GDM1 (cell line): Measurements from ENCODE around the gene FSHB.
"Not testable (repeated sequence)": the region's sequence is repeated elsewhere in the genome, so short reads cannot be mapped to it uniquely, and the experiment has no call there.

Experiments used
- DNase-seq: peaks from one replicate; lab custom pipeline; 2025; lab: John Stamatoyannopoulos, UW

Gene FSHB

DNA sequence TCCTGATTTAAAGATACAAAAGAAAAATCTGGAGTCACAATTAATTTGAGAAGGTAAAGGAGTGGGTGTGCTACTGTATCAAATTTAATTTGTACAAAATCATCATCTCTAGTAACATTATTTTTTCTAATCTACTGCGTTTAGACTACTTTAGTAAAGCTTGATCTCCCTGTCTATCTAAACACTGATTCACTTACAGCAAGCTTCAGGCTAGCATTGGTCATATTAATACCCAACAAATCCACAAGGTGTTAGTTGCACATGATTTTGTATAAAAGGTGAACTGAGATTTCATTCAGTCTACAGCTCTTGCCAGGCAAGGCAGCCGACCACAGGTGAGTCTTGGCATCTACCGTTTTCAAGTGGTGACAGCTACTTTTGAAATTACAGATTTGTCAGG lies at the start of gene FSHB:
FSHB (plus strand) TSS at position 301 of the 400 bp plus-strand sequence. CDS start 889 bp downstream, outside the sequence.
- no peak for DNase-seq

DNA sequence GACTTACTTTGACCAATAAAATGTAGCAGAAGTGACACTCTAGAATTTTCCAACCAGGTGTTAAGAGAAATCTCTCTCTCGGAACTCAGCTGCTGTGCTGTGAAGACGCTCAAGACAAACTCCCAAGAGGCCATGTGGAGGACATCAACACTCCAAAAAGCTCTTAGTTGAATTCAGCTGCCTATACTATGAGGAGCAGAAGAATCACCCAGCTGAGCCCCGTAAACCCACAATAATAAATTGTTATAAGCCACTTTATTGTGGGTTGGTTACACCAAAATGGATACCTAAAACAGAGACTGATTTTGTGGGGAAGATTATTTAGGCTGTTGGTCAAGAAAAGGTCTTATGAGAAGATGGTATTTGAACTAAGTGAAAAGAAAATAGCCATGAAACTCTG lies 44.1 kb upstream of the FSHB start:
- DNase-seq: no peak

DNA sequence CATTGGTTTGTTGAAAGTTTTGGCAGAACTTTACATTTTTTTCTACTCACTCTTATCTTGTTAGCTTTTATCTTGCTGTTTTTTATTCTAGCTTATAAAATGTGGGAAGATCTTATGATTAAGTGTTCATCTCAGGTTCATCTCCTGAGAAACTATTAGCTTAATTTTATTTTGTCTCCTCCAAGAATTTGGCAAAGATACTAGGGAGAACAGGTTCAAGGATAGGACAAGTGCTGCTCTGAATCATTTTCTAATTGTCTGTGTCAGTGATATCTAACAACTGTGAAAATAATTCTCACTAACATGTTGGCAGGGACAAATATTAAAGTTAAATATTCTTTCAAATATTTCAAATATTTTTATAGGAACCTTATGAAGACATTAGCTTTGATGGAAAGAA lies 38.2 kb upstream of the FSHB start:
- no peak for DNase-seq

DNA sequence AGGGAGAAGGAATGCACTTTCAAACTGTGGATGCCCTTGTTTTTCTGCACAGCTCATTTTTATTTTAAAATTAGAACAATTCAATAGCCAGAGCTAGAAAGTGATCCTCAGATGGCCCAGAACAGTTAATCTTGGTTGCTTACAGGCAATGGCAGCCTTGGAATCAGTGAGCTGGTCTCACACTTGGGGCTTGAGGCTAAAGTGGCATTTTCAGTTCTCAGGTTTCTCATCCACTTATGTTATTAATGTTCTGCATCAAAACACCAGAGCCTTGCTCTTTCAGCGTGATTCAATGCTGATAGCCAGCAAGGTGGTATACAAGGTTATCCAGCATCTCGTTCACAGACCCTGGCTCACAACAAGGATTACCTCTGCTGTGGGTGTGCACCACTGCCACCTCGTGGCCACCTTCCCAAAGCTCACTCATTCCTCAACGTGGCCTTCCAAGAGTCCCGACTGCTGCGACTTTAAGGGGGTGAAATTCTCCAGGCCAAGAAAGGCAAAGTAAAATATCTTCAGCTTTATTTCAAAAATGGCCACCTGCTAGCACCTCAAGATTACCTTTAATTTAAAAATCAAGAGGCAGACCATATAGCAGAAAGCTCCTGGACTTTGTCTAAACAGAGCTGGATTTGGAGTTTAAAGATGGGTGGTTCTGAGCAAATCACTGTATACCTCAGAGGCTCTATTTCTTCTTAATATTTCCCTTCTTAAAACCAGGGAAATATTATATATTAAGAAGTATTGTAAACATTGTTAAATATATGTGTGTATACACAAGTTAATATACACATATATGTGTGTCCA lies 34.2 kb upstream of the FSHB start:
- DNase-seq: peak; percentile 21

DNA sequence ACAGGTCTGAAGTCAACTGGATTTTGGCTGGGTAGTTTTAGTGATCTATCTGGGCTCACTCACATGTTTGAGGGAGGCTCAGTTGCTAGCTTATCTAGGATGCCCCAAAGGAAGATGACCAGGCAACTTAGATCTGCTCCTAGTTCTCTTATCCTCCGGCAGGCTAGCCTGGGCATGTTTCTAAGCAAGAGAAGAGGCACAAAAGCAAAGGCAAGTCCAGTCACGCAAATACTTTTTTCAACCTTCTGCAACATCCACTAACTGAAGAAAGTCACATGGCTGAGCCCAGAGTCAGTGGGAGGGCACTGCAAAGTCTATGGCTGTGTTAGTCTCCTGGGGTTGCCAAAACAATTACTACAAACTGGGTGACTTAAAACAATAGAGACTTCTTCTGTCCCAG lies 32.9 kb upstream of the FSHB start:
- no peak for DNase-seq

DNA sequence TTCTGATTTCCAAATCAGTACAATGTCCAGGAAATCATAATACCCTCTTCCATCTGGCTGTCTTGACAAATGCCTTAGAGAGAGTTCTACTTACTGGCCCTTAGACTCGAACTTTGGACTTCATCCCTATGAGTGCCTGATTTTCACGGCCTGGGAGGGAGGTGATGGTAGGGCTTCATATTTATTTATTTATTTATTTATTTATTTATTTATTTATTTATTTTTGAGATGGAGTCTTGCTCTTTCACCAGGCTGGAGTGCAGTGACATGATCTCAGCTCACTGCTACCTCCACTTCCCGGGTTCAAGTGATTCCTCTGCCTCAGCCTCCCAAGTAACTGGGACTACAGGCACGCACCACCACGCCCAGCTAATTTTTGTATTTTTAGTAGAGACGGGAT lies 27.8 kb upstream of the FSHB start:
- not testable (repeated sequence) for DNase-seq

DNA sequence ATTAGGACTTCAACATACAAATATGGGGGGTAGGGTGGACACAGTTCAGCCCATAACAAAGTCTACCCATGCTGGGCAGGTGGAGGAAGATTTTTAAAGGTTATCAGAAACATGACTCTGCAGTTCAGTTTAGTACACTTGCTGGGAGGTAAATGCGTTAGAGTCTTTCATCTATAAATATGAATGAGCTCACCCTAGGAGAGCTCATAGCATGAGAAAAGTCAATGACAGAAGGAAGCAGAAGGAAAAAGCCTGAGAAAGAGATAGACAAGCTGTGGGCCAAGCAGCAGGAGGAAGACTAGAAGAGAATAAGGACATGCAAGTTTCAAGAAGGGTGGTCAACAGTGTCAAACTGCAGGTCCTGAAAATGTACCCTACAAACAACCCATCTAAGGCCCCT lies 27.0 kb upstream of the FSHB start:
- no peak for DNase-seq

DNA sequence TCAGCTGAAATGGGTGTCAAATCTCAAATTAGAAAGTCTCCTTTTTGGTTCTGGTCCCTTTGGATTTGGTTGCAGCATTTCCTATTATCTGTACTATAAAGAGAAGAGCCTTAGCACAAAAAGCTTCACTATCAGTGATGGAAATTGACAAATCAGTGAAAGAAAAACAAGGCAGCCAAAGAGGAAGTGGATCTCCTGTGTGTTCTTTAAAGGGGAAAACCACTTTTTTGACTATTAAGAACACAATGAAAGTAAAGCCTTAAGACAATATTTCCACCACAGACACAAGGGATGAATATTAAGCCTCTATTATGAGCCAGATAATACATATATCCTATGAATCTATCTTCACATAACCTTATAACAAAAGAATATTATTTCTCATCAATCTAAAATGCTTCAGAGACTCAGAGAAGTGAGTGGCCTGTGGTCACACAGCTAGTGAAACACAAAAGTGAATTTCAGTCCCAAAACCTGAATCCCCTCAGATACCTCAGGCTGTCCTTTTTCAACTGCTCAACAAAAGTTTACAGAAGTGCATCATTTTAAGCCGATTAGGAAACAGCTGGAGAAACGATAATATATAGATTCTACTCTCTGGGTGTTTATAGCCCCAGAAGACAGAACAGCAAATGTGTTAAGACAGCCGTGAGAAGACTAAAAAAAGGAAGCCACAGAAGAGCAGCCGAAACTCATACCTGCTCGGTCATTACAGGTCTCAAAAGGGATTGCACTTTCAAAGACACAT lies 24.4 kb upstream of the FSHB start:
- DNase-seq: no peak

DNA sequence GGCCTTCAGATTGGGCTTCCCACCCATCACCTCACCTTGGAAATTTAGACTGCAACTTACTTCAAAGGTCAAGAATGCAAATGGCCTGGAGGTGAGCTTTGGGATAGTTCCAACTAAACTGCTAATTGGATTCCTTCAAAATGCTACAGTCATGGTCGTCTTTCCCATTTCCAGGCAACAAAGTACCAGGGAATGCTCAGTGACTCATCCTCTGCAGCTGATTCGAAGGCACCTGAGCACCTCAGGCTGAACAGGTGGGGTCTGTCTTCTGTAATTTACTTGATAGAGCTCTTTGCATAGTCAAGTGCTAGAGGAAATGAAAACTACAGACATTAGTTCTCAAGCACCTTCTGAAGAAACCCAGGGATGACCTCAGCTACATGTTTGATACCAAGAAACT lies 20.5 kb upstream of the FSHB start:
- DNase-seq: no peak

DNA sequence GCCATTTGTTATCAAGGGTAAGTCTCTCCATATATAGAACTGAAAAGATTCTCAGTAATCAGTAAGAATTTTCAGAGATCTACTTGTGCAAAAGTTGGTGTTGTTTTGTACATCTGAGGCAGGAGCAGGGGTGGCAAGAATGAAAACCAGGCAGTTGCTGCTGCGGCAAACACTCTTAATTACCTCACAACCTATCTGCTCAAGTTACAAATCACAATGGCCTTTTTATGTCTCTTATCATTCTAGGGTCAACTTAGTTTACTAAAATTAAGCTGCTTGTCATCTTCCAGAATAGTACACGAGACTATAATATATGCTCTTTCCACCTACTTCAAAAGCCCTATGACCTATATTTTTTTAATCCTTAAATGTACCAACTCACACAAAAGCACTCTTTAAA lies 14.3 kb upstream of the FSHB start:
- DNase-seq: no peak

DNA sequence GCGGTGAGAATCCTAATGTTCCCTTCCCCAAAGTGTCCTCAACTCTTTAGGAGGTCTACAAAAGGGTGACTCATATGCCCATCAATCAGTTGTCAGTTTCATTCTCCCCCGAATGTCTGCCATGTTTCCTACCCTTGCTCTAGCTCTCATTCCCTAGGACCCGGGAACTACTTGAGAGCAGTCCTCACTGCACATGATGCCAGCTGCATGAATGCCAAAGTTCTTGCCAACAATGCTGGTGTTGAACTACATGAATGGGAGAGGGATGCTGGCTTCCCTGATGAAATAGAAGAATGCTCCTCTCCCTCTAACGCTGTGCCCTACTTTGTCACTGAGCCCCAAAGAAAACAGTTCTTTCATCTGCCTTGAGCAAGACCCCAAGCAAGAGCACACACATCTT lies 12.5 kb upstream of the FSHB start:
- no peak for DNase-seq

DNA sequence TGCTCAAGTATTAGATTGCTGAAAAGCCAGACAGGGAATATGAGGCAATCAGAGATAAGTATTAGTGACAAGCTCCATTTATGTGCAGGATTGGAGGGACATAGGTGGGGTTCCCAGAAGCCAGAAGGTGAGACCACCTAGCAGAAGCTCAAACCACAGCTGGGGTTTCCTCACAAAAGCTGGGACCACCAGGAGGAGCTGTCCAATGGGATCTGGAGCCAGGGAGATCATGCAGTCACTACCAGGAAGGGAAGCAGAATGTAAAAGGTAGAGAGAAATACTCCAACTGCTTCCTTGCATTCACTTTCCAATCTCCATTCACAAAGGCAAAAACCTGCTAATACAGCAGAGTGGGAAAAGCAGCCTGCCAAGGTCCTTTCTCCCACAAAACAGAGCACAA lies 5.2 kb upstream of the FSHB start:
- no peak for DNase-seq

DNA sequence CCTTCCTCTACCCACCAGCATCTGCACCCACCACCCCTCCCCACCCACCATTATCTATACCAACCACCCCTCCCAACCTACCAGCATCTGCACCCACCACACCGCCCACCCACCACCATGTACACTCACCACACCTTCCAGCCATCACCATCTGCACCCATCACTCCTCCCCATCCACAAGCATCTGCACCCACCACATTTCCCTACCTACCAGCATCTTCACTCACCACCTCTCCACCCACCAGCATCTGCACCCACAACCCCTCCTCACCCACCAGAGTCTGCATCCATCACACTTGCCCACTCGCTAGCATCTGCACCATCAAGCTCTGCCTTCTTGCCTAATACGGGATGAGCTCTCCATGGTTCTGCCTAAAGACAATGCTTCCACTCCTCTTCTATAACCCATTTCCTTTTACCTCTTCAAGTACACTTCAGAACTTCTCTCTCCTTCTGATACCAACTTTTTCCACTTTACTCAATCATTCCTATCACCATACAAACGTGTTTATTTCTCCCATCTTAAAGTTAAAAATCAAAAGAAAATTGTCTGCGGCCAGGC lies 2.4 kb upstream of the FSHB start:
- DNase-seq: no peak

DNA sequence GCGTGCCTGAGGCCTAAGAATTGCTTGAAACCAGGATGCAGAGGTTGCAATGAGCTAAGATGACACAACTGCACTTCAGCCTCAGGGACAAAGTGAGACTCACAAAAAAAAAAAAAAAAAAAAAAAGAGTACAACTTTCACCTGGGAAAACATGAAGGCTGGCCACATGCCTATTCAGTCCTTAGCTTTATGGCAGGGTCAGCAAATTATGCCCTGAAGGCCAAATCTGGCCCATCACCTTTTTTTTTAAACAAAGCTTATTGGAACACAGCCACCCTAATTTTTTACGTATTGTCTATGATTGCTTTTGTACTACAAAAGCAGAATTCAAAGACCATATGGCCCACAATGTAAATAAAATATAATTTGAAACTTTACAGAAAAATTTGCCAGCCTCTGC lies 8.2 kb downstream of the FSHB start:
- no peak for DNase-seq

DNA sequence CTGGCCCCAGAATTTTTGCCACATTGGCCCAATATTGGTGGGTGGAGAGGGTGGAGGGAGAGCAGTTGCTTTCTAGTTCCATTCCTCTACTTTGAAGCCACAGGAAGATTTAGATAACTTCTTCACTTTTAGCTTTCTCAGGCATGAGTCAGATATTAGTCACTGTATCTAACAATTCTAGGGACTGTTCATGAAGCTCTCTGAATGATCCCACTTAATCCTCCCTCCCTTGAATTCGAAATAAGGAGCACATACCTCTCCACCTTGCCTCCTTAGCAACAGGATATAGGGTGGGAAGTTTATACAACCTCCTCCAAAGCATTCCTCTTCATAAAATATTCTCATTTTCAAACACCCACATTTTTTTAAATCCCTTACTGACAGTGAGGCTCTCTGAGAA lies 13.5 kb downstream of the FSHB start:
- no peak for DNase-seq

DNA sequence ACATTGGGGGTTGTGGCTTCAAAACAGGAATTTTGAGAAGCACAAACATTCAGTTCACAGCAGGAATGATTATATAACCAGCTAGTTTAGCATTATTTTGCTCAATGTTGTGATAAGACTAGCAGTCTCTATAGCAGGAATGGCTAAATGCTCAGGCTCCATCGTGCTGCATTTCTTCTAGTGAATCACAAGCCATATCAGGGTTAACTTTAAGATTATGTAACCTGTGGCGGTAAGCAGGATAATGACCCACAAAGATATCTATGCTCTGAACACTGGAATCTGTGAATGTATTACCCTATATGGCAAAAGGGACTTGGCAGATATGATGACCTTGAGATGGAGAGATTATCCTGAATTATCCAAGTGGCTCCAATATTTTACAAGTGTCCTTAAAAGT lies 14.8 kb downstream of the FSHB start:
- DNase-seq: no peak

DNA sequence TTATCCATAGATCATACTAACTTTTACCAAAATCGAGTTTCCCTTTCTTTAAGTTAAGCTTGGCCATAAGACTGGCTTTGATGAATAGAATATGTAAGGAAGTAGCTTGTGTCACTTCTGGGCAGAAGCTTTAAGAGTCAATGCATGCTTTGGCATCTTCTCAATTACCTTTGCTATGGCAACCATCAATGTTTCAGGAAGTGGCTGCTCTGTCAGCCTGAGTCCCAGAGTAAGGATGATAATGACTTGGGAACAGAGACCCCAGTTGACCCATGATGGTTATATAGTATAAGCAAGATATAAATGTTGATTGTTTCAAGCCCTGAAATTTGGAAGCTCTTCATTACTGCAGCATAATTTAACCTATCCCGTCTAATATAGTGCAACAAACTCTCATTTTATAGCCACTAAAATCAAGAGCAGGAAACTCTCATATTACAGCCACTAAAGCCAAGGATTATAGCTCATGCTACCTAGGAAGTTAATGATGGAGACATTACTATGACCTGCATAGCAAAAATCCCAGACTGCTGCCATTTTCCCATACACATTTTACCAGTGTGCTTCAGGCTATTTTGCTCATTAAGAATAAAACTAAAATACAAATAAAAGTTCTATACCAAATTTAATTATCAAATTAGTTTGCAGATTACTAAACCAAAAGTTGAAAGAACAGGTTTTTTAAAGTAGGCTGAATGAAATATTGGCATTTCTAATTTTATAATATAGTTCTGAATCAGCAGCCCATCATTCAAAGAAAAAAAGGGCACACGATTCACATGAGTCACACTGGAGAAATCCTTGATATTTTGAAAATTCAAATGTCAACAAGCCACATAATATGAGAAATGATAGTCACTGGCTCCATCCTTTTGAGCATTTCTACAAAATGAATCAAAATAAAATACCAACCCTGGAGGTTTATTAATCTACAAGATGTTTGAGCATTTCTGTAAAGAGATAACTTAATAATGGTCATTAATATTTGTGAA lies 23.8 kb downstream of the FSHB start:
- no peak for DNase-seq

DNA sequence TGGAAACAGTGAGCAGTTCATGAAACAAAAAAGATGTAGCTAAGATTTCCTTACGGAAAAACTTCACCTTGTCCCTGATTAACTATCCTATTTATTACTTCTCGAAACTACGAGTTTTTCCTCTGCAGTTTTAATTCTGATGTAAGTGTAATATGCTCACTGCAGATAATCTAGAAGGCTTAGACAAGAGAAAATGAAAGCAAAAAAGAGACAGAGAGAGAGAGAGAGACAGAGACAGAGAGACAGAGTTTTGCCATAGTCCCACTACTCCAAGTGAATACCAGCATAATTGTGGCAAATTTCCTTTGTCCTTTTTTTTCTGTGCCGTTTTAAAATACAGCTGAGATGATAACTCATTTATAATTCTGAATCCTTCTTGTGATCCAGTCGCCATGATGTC lies 24.8 kb downstream of the FSHB start:
- no peak for DNase-seq

DNA sequence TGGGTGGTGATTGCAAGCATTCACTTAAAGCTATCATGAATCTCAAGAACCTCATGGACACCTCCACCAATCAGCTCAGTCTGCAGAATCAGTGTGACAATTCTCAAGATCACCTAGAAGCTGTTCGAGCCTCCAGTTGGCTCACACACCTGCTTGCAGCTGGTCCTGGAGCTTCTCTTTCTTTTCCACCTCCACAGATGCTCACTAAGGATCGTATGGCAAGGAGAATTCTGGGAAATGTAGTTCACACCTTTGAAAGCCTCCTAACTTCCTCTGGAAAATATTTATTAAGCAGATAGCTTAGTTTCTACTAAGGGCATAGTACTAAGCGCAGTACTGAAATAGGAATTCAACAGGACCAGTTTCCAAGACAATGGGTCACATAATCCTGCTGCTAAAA lies 26.2 kb downstream of the FSHB start:
- DNase-seq: no peak

DNA sequence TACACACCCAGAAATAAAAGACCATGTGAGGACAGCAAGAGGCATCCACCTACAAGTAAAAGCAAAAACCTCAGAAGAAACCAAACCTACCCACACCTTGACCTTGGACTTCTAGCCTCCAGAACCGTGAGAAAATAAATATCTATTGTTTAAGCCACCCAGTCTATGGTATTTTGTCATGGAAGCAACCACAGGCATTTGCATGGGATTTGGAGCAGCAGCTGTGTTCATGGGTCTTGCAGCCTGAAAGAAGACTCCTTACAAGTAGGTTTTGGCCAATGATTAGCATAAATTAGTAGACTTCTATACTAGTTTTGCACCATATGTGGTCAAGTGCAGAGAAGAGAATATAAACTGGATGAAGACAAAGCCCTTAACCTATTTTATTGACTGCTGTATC lies 27.9 kb downstream of the FSHB start:
- DNase-seq: no peak

DNA sequence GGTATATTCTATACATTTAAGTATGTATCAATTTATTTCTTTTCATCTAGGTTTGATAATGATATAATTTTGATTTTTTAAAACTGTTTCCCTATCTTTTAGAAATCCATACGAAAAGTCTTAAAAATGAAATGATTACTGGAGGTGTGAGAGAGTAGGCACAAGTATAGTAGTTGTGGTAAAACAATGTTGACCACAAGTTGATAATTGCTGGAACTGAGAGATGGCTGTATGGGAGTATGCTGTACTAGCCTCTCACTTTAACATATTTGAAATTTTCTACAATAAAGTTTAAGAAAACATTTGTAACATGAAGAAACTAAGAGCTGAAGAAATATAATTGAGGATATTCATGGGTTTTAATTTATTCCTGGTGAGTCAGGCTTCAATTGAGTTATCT lies 30.0 kb downstream of the FSHB start:
- no peak for DNase-seq

DNA sequence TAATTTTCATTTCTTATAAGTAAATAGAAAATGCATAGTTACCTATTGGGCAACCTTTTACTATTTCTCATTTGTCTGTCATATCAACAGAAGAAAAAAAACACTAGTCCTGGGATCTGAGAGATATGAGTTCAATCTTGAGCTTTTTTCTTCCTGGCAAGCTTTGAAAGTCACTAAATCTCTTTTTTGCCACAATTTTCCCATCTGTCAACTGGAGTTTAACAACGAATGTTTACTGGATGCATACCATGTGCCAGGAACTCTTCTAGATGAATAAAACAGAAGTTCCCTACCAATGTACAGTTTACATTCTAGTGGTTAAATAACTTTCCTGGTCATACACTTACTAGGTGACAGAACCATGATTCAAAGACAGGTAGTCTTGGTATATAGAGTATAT lies 31.0 kb downstream of the FSHB start:
- no peak for DNase-seq
